GM19468 (cell line): ENCODE measurements around the gene CCDC183.
"Not testable (repeated sequence)": the region's sequence is repeated elsewhere in the genome, so short reads cannot be mapped to it uniquely, and the experiment has no call there.

Experiments used
- ATAC-seq: cut with Tn5 transposase; IDR thresholded peaks from one replicate; pipeline ENCODE4 v1.9.1; 2021; ENCODE audit warnings: mild to moderate bottlenecking, moderate library complexity, moderate number of reproducible peaks; ENCODE audit not compliant: unreplicated experiment; ENCODE audit errors: extremely low read depth

Gene CCDC183

DNA sequence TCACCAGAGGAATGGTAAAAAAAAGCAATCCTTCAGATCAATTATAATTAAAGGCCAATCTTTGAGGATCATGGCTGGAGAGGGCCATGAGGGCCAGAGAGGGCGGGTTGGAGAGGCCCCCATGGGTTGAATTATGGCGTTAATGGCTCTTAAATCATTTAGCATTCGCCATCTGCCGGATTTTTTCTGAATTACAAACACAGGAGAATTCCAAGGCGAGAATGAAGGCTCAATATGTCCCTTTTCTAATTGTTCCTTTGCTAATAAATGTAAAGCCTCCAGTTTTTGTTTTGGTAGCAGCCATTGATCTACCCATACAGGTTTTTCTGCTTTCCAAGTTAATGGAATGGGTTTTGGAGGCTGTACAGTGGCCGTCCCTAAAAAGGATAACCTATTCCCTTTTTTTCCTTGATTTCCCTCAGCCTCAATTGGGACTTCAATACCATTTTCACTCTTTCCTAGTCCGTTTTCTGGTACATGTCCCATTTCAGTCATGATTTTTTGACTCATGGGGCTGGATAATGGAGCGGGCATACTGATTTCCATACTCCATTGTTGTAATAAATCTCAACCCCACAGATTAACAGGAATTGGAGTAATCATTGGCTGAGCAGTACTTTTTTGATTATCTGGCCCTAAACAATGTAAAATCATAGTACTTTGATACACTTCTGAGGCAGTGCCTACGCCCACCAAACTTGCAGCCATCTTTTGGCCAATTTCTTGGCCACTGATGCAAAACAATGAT lies 11.7 kb upstream of the CCDC183 start:
- ATAC-seq = no peak

GRCh38 chr9:136784997-136785361 lies 11.2 kb upstream of the CCDC183 start:
- no peak for ATAC-seq

DNA sequence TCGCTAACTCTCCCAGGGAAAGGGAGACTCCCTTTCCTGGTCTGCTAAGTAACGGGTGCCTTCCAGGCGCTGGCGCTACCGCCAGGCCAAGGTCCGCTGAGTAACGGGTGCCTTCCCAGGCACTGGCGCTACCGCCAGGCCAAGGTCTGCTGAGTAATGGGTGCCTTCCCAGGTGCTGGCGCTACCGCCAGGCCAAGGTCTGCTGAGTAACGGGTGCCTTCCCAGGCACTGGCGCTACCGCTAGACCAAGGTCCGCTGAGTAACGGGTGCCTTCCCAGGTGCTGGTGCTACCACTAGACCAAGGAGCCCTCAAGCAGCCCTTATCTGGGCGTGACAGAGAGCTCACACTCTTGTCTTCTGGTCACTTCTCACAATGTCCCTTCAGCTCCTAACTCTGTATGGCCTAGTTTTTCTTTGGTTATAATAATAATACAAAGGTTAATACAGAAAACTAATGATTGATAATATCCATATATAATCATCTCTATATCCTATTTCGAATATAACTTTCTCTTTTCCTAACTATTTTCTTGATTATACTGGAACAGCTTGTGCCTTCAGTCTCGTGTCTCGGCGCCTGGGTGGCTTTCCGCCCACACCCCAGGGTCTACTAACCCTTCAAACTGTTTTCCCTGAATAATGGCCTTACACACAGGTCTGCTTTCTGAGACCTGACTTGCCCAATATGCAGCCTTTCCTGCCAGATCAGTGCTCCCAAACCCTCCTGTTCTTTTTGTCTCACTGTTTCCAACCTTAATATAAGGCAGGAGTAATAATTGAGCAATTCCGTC lies 10.4 kb upstream of the CCDC183 start:
- not testable (repeated sequence) for ATAC-seq

DNA sequence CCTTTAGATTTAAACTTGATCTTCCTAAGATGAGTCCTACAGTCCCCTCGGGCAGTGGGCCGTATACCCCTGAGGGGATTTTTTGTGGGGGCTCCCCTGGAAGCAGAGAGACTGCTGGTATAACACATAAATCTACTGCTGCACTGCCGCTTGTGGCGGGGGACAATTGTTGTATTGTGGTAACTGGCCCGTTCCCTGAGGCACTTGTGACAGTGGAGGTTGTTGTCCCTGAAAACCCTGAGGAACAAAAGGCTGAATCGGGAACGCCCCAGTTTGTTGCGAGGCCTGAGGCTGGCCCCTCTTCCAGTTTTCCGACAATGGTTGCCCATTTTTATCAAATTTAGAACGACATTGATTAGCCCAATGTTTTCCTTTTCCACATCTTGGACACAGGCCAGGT lies 9.7 kb upstream of the CCDC183 start:
- ATAC-seq = no peak

DNA sequence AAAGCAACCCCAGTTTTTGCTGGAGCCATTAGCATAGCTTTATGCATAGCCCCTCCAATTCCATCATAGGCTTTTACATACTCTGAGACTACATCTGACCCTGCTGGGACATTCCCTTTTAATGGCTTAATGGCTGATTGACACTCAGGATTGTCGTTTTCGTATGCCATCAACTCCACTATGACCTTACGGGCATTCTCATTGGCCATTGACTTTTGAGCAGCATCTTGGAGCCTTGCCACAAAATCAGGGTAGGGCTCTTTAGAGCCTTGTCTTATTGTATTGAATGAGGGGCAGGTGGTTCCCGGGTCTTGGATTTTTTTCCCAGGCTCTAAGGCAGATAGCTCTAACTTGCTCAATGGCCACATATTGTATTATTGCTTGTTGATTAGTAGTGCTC lies 9.2 kb upstream of the CCDC183 start:
- ATAC-seq = not testable (repeated sequence)

- no peak for ATAC-seq
Observed at GRCh38 chr9:136787690-136788400, 8.3 kb upstream of the CCDC183 start.

- not testable (repeated sequence) for ATAC-seq
Observed at GRCh38 chr9:136788644-136789522, 7.3 kb upstream of the CCDC183 start.

- no peak for ATAC-seq
Observed at GRCh38 chr9:136789523-136789937, 6.6 kb upstream of the CCDC183 start.

- peak; percentile 72 for ATAC-seq
Observed at GRCh38 chr9:136790640-136791515, 5.3 kb upstream of the CCDC183 start, which contains the start of gene TMEM141. TSS of gene TMEM141 (plus strand) at chr9:136791344. CDS start at chr9:136791371, 27 bp downstream.

- no peak for ATAC-seq
Observed at GRCh38 chr9:136791516-136792276, 4.4 kb upstream of the CCDC183 start.

GRCh38 chr9:136792321-136793085 lies 3.6 kb upstream of the CCDC183 start:
- ATAC-seq = no peak

GRCh38 chr9:136793086-136793946 lies 2.8 kb upstream of the CCDC183 start:
- no peak for ATAC-seq

DNA sequence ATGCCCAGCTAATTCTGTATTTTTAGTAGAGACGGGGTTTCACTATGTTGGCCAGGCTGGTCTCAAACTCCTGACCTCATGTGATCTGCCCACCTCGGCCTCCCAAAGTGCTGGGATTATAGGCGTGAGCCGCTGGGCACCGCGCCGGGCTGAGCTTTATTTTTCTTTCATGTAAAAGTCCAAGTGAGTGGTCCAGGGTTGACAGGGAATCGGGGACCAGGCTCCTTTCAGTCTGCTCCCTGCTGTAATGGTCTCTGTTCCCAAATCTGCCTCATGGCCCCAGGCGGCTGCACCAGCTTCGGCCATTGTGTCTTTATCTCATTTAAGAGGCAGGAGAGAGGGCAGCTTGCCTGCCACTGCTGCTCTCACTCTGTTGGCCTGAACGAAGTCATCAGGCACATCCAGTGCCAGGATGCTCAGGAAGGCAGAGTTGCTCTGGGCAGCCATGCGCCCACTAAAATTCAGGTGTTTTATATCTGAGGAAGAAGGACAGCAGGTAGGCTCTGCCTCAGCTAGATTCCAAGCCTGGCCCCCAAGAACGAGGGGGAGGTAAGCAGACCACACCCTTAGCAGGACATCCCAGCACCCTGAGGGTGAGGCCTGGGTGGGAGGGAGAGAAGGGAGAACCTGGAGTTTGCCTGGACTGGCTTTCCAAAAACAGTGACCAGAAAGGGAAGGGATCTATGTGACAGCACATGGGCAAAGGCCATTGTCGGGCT lies 1.7 kb upstream of the CCDC183 start:
- ATAC-seq = no peak

DNA sequence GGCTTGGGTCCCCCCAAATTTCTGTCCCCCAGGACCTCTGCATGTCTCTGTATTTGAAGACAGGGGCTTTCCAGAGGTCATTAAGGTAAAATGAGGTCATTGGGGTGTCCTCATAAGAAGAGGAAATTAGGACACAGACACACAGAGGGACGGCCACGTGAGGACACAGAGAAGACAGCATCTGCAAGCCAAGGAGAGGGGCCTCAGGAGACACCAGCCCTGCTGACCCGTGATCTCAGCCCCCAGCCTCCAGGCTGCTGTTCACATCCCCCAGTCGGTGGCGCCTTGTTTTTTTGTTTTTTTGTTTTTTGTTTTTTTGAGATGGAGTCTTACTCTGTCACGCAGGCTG lies 1.2 kb upstream of the CCDC183 start:
- no peak for ATAC-seq

DNA sequence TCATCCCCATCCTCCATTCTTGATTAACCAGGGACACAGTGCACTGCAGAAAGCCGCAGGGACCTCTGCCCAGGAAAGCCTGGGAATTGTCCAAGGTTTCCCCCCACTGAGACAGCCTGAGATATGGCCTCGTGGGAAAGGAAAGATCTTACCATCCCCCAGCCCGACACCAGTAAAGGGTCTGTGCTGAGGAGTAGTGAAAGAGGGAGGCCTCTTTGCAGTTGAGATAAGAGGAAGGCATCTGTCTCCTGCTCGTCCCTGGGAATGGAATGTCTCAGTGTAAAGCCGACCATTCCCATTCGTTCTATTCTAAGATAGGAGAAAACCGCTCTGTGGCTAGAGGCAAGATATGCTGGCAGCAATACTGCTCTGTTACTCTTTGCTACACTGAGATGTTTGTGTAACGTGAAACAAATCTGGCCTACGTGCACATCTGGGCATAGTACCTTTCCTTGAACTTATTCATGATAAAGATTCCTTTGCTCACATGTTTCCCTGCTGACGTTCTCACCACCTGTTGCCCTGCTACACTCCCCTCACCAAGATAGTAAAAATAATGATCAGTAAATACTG lies 723 bp downstream of the CCDC183 start:
- not testable (repeated sequence) for ATAC-seq

DNA sequence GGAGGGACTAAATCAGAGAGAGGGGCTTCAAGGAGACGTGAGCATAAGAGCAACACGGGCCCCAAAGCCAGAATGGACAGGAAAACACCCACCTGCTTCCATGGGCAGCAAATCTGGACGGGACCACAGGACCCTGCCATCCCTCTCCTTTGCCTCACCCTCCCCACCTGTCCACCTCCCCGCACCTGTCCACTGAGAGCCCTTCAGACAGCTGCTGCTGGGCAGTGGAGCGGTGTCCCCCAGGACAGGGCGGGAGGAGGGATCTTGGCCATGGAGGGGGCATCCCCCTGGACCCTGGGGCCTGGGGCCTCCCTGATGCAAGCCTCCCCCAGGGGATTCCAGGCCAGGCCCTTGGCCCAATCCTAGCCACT lies 2.6 kb downstream of the CCDC183 start:
- no peak for ATAC-seq
